ENCODE results near the gene GM2A.
"Not testable (repeated sequence)": the region's sequence is repeated elsewhere in the genome, so short reads cannot be mapped to it uniquely, and the experiment has no call there.

The GM2A gene

DNA sequence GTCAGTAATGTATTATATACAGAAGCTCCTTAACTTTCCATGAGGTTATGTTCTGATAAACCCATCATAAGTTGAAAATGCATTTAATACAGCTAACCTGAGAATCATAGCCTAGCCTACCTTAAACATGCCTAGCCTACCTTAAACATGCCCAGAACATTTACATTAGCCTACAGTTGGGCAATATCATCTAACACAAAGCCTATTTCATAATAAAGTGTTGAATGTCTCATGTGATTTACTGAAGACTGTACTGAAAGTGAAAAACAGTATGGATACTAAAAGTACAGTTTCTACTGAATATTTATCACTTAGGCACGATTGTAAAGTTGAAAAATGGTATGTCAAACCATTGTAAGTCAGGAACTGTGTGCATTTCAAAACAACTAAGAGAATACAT lies 1.6 kb downstream of the GM2A start:
- DNase-seq: no peak

DNA sequence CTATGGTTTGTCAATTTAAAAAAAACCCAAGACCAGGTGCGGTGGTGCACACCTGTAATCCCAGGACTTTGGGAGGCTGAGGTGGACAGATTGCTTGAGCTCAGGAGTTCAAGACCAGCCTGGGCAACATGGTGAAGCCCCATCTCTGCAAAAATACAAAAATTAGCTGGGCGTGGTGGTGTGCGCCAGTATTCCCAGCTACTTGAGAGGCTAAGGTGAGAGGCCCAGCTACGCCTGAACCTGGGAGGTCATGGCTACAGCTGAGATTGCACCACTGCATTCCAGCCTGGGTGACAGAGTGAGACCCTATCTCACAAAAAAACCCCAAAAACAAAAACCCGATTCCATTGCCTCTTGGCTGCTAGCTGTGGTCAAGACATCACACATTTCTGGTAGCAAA lies 2.0 kb downstream of the GM2A start:
- not testable (repeated sequence) for DNase-seq

DNA sequence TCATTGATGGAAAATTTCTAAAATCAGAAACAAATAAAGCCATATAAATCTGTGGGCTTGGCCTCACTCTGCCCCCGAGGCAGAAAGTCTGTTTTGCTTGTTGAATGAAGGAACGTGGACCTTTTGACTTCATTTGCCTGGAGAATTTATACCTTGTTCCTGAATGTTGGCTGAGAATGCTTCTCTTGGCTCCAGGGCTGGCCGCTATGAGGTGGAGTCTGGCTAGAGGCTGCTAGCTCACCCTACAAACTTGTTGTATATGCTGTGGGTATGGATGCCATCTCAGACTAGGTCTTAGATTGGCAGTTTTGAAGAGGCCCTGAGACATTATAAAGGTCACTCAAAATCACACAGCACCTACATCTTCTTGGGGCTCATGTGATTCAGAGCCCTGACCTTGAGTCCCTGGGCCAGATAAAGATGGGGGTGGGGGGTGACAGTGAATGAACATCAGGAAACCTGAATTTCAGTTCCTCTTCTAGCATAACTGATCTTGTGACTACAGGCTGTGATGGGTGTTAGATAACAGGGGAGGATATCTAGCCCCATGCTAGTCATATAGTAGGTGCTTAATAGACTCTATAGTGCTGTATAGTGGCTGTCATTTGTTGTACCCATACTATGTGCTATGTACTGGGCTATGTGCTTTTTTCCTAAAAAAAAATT lies 2.8 kb downstream of the GM2A start:
- DNase-seq: no peak

DNA sequence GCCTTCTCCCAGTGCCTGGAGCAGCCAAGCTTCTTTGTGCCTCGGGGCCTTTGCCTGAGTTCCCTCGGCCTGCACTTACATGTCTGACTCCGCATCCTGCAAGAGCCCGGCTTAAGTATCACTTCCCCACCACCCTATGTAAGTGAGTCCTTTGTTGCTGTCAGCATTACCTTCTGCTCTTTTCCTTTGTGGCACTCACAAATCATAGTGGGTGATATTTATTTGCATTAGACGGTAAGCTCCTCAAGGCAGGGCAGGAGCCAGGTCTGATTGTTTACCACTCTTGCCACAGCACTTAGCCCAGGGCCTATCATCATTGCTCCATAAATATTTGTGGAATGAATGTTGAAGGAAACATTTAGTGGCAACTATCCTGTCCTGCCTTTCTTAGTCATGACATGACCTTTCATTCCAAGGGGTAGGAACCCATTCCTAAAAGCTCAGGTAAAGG lies 4.8 kb downstream of the GM2A start:
- DNase-seq: no peak

DNA sequence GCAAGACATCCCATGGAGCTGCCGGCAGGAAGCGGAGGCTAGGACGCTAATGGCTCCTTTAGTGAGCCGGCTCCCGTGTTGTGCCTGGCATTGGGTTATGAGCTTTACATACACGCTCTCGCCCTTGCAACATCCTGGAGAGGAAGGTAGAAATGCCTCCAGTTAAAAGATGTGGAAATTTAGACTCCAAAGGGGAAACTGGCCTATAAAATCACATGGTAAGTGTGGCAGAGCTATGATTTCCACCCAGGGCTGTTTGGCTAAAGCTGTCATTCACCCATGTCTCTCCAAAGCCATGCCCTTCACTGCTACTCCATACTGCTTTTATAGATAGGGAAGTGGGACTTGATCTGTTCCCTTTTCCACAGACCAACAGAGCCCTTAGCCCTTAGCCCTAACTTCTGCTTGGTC lies 5.2 kb downstream of the GM2A start:
- DNase-seq: no peak

DNA sequence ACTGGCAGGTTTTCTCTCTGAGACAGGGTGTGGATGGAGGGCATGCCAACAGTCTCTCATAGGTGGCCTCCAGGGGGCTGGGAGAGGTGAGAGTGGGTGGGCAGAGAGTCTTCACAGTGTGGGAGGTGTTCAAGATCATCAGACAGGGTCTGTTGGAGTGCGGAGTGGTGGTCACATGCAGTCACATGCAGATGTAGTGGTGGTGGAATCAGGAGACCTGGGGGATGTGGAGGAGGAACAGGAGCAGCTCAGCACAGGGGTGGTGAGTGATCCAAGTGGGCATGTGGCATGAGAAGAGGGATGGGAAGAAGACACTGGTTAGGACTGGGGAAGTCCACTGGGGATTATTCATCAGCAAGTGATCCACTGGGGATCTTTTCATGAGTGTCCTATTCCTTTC lies 5.8 kb downstream of the GM2A start:
- DNase-seq: no peak

DNA sequence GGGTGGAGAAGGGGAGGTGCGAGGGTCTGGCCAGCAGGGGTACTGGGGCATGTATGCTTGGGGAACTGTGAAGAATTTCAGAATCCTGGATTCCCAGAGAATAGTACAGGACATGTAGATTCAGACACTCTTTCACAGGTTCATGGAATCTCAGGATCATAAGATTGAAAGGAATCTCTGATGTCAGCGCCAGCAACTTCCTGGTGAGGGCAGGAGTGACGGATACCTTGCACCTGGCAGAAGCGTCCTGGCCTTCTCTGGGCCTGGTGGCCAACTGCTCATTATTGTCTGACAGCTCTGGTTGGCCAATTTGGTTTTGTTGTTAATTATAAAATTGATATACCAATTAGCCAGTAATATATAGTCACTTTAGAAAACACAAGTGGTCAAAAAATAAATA lies 6.9 kb downstream of the GM2A start:
- no peak for DNase-seq

DNA sequence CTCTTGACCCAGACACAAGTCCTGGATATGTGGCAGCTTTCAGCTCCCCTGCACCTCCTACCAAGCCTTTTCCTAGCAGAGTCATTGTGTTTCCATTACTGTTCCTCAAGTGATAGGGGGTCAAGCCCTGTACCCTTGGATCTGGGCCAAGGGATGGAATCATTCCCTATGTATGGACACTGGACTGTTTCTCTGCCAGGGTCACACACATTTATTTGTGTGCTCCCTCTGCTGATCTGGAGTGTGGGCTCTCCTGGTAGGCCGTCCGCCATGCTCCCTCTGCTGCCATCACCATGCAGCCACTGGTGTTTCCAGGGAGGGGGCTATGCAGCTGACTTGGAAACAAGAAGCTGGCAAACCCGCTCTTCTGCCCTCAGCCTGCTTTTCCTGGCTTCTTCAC lies 9.5 kb downstream of the GM2A start:
- DNase-seq: no peak

DNA sequence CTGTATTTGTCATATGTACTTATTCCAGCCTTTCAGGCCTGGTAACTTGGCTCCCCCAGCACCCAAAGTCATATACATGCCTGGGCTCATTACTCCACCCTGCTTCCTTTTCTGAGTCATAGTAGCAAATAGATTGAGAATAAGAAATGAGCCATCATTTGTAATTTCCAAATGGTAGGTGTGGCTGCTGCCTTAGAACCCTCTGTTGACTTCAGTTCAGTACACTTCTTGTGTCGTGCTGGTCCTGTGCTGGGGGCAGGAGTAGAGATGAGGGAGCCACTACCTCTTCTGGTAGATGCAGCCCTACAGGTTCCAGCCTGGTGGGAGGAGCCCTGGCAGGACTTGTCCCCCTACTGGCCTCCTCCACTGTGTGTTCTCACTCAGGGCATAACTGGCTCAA lies 11.1 kb downstream of the GM2A start:
- DNase-seq: no peak

DNA sequence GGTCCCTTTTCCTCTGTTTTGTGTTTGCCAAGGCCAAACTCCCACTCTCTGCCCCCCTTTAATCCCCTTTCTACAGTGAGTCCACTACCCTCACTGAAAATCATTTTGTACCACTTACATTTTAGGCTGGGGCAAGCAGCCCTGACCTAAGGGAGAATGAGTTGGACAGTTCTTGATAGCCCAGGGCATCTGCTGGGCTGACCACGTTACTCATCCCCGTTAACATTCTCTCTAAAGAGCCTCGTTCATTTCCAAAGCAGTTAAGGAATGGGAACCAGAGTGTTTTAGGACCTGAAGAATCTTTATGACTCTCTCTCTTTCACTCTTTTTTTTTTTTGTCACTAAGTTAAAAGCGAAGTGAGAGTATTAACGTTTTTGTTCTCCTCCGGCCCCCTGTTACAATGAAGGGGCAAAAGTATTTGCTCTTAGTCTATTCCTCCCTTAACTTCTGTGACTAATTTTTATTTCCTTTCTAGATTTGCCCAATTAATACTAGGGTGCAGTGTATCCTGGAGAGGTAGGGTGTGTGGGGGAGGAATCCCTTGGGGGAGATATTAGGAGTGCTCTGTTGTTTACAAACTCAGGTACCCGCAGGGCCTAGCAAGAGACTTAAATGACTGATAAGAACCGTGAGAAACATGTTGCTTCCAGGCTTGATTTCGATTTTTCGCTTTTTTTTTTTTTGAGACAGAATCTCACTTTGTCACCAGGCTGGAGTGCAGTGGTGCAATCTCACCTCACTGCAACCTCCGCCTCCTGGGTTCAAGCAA lies 14.7 kb downstream of the GM2A start:
- DNase-seq: no peak

DNA sequence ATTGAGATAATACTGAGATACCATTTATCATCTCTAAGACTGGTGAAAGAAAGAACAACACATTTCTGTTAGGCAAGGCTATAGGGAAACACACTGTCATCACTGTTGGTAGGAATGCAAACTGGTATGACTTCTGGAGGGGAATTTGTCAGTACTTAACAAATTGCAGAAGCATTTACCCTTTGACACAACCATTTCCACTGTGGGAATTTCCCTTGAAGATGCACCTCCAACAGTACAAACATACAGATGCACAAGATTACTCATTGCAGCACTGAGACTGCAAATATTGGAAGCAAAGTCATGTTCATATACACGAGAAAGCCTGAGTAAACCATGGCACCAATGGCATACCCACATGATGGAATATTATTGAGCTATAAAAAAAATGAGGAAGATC lies 17.6 kb downstream of the GM2A start:
- no peak for DNase-seq

DNA sequence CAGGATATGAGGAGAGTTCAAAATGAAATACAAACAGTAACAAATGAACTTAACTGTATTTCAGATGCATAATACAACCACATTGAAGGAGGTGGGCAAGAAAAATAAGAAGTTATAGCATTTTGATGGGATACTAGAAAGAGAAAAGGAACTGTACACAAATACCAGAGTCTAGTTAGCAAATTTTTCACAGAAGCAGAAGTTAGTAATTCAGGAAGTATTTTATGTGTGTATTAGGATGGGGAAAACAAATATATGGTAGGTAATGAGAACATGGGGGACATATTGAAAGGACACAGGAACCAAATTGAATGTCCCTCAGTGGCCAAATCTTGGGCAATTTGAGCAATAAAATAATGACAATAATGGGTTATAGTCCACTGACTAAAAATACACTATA lies 18.4 kb downstream of the GM2A start:
- DNase-seq: no peak

DNA sequence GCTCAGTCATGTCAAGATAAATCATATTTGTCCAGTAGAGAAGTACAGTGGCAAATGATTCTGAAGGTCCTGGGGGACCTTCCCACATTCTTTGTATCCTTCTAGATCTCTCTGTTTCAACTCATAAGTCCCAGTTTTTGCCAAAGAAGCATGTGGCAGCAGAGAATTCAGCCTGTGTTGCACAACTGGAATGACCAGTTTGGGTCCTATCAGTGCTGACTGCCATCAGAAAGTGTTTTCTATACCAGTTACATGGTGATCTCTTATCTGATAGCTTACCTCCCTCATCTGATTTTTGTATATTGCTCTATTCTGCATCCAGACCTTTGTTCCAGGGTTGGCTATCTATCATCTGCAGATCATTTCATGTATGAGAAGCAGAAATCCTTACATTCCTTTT lies 21.7 kb downstream of the GM2A start:
- no peak for DNase-seq

DNA sequence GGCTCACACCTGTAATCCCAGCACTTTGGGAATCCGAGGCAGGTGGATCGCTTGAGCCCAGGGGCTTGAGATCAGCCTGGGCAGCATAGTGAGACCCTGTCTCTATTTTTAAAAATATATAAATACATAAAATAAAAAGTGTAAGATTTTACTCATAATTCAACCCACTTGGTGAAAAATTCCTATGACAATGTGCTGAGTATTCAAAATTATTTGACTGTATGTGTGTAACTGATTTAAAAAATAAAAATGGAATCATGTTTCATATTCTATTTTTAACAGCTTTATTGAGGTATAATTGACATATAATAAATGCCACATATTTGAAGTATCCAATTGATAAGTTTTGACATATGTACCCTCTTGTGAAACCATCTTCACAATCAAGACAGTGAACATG lies 22.8 kb downstream of the GM2A start:
- DNase-seq: no peak

DNA sequence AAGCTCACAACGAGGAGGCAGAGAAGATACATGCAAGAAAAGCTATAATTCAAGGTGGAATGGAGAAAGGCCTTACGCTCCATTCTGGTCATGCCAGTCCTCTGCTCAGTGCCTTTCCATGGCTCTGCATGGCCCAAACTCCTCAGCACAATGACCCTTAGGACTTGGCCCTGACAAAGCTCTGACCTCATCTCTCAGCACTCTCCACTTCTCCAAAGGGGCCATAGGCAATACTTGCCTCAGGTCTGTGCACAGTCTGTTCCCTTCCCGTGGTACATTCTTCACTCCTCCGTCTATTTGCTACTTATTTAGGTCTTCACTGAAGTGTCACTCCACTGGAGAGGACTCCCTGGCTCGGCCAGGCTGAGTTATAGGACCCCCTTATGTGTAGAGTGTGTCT lies 25.9 kb downstream of the GM2A start:
- no peak for DNase-seq

DNA sequence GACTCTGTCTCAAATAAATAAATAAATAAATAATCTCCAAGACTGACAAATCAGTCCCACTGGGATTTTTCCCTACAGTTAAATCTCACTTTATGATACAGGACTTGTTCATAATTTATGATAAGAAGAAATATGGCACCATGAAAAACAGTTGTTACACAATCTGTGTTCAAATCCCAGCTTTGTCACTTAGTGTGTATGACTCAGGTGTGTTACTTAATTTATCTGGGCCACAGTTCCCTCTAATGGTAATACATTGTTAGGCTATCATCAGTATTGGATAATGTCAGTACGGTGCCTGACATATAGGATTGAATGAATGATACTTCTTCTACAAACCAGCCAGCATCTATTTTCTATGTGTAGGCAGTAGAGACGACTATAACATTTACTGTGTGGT lies 27.5 kb downstream of the GM2A start:
- no peak for DNase-seq

DNA sequence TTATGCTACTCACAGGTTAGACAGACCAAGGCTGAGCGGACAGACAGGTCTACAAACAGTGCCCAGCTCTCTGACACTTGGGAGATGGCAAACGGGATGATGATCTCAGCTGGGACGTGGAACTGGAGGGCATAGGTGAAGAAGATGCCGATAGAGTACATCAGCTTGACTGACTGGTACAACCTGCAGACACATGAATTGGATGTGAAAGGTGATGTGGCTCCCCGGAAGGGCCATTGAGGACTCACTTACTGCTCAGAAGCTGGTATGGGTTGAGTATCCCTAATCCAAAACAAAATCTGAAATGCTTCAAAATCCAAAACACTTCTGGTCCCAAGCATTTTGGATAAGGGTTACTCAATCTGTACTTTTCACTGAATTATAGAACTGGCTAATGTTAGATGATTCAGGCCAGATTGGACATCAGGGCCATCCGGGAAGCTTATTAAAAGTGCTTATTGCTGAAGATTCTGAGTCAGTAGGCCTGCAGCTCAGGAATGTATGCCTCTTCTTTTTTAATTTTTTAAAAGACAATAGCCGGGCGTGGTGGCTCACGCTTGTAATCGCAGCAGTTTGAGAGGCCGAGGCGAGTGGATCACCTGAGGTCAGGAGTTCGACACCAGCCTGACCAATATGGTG lies 28.1 kb downstream of the GM2A start:
- DNase-seq: no peak

DNA sequence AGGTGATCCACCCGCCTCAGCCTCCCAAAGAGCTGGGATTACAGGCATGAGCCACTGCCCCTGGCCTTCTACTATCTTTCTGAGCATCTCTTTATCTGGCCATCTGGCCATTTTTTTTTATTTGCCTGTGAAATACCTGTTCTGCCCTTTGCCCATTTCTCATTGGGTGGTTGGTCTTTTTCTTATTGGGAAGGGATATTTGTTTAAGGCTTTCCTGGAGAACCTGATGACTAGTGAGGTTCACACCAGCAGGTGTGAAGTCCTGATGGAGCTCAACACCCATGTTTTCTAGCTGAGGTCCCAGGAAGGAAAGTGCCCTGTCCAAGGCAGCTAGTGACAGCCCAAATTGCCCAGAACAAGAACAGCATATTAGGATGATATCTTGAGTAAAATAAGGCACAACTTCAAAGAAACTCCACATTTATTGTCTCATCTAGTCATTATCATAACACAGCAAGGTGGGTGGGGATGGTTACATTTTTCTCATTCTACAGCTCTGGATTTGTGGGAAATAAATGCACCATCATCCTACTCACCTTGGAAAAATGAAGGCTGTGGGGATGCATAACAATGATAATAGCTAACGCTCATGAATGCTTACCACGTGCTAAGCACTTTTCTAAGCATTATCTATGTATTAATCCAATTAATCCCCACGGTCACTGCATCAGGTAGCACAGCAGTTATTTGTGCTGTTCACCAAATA lies 30.3 kb downstream of the GM2A start:
- DNase-seq: no peak

DNA sequence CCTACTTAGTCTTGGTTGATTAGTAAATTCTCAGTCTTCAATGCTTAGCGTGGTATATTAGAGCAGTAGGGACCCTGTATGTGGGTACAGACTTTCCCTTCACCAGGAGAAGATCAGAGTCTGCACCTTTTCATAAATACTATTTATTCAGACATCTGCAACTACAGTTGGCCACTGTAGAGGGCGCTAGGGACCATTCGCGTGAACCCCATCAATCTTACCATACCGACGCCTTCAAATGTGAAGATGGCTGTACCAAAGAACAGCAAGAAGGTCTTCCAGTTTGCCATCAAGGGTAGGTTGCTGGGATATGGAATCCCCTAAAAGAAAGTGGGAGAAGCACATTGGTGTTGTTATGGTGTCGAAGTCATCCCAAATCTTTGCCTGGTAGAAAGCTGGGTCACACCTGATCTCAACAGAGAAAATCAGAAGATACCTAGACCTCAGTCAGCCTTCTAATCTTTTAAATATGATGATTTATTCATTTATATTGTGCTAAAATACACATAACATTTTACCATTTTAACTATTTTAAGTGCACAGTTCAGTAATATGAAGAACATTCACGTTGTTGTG lies 31.5 kb downstream of the GM2A start:
- no peak for DNase-seq

DNA sequence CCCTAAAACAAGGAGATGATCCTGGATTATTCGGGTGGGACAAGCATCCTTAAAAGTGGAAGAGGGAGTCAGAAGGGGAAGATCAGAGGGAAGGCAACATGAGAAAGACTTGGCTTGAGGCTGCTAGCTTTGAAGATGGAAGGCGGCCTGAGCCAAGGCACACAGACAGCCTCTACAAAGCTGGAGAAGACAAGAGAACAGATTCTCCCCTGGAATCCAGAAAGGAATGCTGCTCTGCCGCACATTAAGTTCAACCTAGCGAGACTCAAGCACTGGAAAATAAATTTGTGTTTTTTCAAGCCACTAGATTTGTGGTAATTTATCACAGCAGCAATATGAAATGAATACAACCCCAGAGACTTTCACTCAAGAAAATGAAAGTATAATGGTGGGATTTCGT lies 32.7 kb downstream of the GM2A start:
- DNase-seq: no peak

DNA sequence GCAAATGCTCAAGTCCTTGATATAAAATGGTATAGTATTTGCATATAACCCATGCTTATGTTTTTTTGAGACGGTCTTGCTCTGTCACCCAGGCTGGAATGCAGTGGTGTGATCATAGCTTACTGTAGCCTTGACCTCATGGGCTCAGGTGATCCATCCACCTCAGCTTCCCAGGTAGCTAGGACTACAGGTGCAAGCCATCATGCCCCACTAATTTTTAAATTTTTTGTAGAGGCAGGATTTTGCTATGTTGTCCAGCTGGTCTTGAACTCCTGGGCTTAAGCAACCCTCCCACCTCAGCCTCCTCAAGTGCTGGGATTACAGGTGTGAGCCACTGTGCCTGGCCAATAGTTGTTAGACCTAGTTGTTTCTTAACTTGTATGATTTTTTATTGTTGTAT lies 33.3 kb downstream of the GM2A start:
- DNase-seq: no peak

DNA sequence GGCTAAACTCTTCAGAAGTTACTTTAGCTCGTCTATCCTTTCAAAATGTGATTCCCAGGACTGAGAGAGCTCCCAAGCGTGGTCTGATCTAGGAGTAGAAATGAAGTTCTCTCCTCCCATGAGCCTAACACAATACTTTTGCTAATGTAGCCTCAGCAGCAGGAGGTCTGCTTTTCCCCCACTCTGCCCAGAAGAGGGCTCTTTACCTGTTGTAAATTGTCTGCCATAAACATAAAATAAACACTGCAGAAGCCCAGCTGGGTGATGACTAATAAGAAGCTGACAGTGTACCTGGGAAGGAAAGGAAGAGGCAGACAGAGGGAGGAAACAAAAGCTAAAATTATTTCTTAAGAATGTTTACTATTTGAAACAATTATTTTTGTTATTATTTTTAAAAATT lies 35.2 kb downstream of the GM2A start:
- DNase-seq: no peak

DNA sequence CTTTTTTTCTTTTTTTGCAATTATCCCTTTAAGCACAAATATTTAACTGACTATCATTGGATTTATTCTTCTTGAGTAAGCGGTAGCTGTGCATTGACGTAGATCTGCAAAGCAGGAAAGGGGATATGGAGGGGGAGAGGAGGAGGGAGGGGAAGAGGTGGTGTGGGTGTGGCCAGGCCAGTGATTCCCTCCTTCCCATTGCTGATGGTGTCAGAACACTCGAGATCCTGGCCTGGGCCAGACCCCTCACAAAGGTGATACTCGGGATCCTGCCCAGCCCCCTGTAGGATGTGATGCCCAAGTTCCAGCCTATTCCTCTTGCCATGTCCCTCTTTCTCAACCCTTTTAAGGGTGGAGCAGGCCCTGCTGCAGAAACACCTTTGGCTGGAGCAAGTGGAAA lies 40.6 kb downstream of the GM2A start:
- DNase-seq: no peak
